Suprapubic skin (tissue), 3 donors: Measurements from ENCODE around the gene SLC35G3.

Experiments used
- CTCF ChIP-seq, 2 donors: fragments of 200-600 bp in 1 of 2; fragments of 450-650 bp in 1 of 2; sonication (generic) in 1 of 2; IDR thresholded peaks; one replicate each; pipeline ENCODE4 v1.5.1; 2016 to 2019; ENCODE audit warnings: antibody characterized with exemption in 2 of 2, mild to moderate bottlenecking in 1 of 2, moderate library complexity in 1 of 2
- EP300 ChIP-seq: sonication (generic); formaldehyde crosslinking; IDR thresholded peaks from one replicate; pipeline ENCODE4 v1.6.1; 2017; ENCODE audit warnings: antibody characterized with exemption
- POLR2A ChIP-seq, 2 donors: fragments of 450-650 bp; IDR thresholded peaks; one replicate each; pipeline ENCODE4 v1.6.1; 2017; ENCODE audit warnings: antibody characterized with exemption in 2 of 2, mild to moderate bottlenecking in 2 of 2, moderate library complexity in 2 of 2

GRCh38 chr17:35164716-35165115 lies 29.5 kb downstream of the SLC35G3 start:
- TF ChIP-seq CTCF (IDR thresholded peaks at IDR 0.05) (no peak), POLR2A (IDR thresholded peaks at IDR 0.05) (no peak), EP300 (no peak)
